ENCODE measurements around the gene CPTP. TPM values are rescaled to one million over a fixed set of nuclear protein-coding genes. Genes with fewer than 3 reads are reported as not detected.
A peak's percentile ranks its signal among the peaks of the same experiment; 100 is the strongest.

CPTP gene
- total and polyA plus RNA-seq, 2 of the 13 experiments (the other 11 are each of a cell fraction or from before 2014, with no cell fraction given): 5.5 to 9.3 TPM

- no peak for TF ChIP-seq ATF4 (CRISPR knock-in tag; IDR thresholded peaks at IDR 0.05)
- no peak for TF ChIP-seq ZNF597 (CRISPR knock-in tag; IDR thresholded peaks at IDR 0.05)
- TF ChIP-seq IRF9 (CRISPR knock-in tag; IDR thresholded peaks at IDR 0.05; ENCODE audit: borderline replicate concordance): no peak
- TF ChIP-seq ZXDC (CRISPR knock-in tag; IDR thresholded peaks at IDR 0.05): no peak
- no peak for TF ChIP-seq POLR2AphosphoS5 (IDR thresholded peaks at IDR 0.05; ENCODE audit: low read depth, low read length)
- TF ChIP-seq MTA1 (CRISPR knock-in tag; IDR thresholded peaks at IDR 0.05; ENCODE audit: borderline replicate concordance): 0 out of 2 replicates have a peak, but pooled peaks have one; percentile 59
- TF ChIP-seq ARID2 (CRISPR knock-in tag; IDR thresholded peaks at IDR 0.05; ENCODE audit: borderline replicate concordance): no peak
- TF ChIP-seq ZNF570 (CRISPR knock-in tag; IDR thresholded peaks at IDR 0.05; ENCODE audit: borderline replicate concordance): no peak
- TF ChIP-seq ZNF513 (CRISPR knock-in tag; conservative IDR thresholded peaks at IDR 0.05): no peak
- TF ChIP-seq ZNF136 (CRISPR knock-in tag; IDR thresholded peaks at IDR 0.05; ENCODE audit: low read depth): no peak
- no peak for TF ChIP-seq ISX (CRISPR knock-in tag; conservative IDR thresholded peaks at IDR 0.05)
- peak; percentile 86 for TF ChIP-seq RAD21 (CRISPR knock-in tag; IDR thresholded peaks at IDR 0.05)
- no peak for TF ChIP-seq PAWR (CRISPR knock-in tag; IDR thresholded peaks at IDR 0.05; ENCODE audit: borderline replicate concordance)
- TF ChIP-seq RBFOX2 (IDR thresholded peaks at IDR 0.05; ENCODE audit: low read depth, low read length): peak; percentile 54; the same call in 1 of the 2 replicates
- TF ChIP-seq ELF3 (CRISPR knock-in tag; IDR thresholded peaks at IDR 0.05): no peak
Measured at GRCh38 chr1:1371746-1372711, 47.4 kb downstream of the CPTP start (continued).
